ENCODE results near the gene ANKRD37. TPM values are rescaled to one million over a fixed set of nuclear protein-coding genes. Genes with fewer than 3 reads are reported as not detected.
A peak's percentile ranks its signal among the peaks of the same experiment; 100 is the strongest.

Gene ANKRD37
- total RNA-seq, 1 experiment from 2014 or later = 3.6 TPM

DNA sequence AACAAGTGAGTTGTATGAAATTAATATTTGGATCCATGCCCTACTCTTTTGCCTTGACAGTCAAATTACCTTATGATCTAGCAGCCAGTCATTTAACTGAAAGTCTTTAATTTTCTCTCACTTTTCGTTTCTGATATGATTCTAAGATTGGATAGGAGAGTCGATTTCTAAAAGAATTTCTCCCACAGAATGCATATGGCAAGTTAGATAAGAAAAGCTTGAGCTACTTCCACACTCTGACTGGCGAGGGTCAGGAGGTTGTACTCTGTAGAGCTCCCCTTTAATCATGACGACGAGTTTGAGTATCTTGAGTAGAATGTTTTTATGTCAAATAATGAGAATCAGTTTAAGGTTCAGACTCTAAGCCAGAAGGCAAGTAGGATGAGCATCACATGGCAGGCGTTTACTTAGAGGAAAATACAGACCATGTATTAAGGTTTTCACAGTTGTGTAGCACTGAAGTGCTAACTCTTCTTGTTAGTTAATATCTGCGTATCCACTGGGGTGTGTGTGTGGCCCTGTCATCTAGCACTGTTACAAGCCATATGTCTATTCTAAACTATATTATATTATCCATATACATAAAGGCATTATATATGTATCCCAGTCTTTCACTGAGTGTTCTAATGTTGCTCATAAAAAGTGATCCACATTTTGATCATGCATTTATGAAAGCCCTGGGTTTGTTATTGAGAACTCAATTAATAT is 38.8 kb upstream of the ANKRD37 start:
- Histone ChIP-seq H3K4me3 (ENCODE audit: low read depth, low read length) (no peak overlapping the region), H3K9me3 (no peaks in the 10 kb centered on the region), H3K4me1 (peaks cover 6% of the 10 kb centered on the region; the same call in 1 of the 2 replicates), H3K36me3 (ENCODE audit: control insufficient read depth, insufficient read depth, low read length) (no peaks in the 10 kb centered on the region), H3K27me3 (replicated peaks; ENCODE audit: control insufficient read depth, insufficient read depth, low read length) (no peaks in the 10 kb centered on the region)
- no peak for DNase-seq
- H3K4me3 Mint-ChIP-seq (ENCODE audit: unreplicated experiment) = no peak overlapping the region
- ChIA-PET POLR2A (no interaction called here), CTCF (interaction anchor here (0.5 kb wide), 1 partner anchor 88 kb away, joined by 3 read pairs; no protein-coding TSS in a partner anchor)
- H3K4me1 Mint-ChIP-seq (ENCODE audit: low read depth, unreplicated experiment) = no peaks in the 10 kb centered on the region
- BruUV-seq (replicated peaks) = no TSS peak
- H3K36me3 Mint-ChIP-seq (ENCODE audit: insufficient read depth, unreplicated experiment) = no peaks in the 10 kb centered on the region
- H3K9me3 Mint-ChIP-seq (ENCODE audit: unreplicated experiment) = no peaks in the 10 kb centered on the region
- no peak overlapping the region for H3K27ac Mint-ChIP-seq (ENCODE audit: unreplicated experiment)
- no peaks in the 10 kb centered on the region for H3K27me3 Mint-ChIP-seq (ENCODE audit: insufficient read depth, unreplicated experiment)
- intact Hi-C loops (cut with micrococcal nuclease; ENCODE audit: unreplicated experiment) = no loop called here
- TF ChIP-seq, protein P1, sequence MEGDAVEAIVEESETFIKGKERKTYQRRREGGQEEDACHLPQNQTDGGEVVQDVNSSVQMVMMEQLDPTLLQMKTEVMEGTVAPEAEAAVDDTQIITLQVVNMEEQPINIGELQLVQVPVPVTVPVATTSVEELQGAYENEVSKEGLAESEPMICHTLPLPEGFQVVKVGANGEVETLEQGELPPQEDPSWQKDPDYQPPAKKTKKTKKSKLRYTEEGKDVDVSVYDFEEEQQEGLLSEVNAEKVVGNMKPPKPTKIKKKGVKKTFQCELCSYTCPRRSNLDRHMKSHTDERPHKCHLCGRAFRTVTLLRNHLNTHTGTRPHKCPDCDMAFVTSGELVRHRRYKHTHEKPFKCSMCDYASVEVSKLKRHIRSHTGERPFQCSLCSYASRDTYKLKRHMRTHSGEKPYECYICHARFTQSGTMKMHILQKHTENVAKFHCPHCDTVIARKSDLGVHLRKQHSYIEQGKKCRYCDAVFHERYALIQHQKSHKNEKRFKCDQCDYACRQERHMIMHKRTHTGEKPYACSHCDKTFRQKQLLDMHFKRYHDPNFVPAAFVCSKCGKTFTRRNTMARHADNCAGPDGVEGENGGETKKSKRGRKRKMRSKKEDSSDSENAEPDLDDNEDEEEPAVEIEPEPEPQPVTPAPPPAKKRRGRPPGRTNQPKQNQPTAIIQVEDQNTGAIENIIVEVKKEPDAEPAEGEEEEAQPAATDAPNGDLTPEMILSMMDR (IDR thresholded peaks at IDR 0.05; ENCODE audit: insufficient read depth in 1 of 2, low read depth in 1 of 2, low read length in 1 of 2, severe bottlenecking in 1 of 2, unreplicated experiment in 1 of 2) = no peak

DNA sequence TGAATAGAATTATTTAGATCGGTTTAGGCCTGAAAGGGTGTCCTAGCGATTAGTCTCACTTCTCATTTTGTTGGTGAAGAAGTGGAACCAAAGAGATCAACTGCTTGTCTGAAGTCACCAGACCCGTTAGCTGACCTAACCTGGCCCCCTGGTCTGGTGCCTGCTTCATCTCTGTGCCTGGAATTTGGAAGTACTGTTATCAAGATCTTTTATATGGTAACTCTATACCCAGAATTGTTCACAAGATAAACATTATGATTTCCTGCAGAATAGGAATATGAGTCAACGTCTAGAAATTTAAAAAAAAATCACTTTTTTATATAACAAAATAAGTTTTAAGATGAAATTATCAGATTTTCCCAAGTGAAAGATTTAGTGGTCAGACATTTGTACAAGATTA is 38.1 kb upstream of the ANKRD37 start:
- Histone ChIP-seq H3K27me3 (replicated peaks; ENCODE audit: control insufficient read depth, insufficient read depth, low read length) (no peaks in the 10 kb centered on the region), H3K9me3 (no peaks in the 10 kb centered on the region), H3K36me3 (ENCODE audit: control insufficient read depth, insufficient read depth, low read length) (no peaks in the 10 kb centered on the region), H3K4me1 (peaks cover 6% of the 10 kb centered on the region; the same call in 1 of the 2 replicates), H3K4me3 (ENCODE audit: low read depth, low read length) (no peak overlapping the region)
- no peaks in the 10 kb centered on the region for H3K9me3 Mint-ChIP-seq (ENCODE audit: unreplicated experiment)
- no TSS peak for BruUV-seq (replicated peaks)
- POLR2A ChIA-PET = no interaction called here
- no peaks in the 10 kb centered on the region for H3K4me1 Mint-ChIP-seq (ENCODE audit: low read depth, unreplicated experiment)
- TF ChIP-seq, protein P1 (IDR thresholded peaks at IDR 0.05; ENCODE audit: insufficient read depth in 1 of 2, low read depth in 1 of 2, low read length in 1 of 2, severe bottlenecking in 1 of 2, unreplicated experiment in 1 of 2) = no peak
- DNase-seq = no peak
- CTCF ChIA-PET = no interaction called here
- no peaks in the 10 kb centered on the region for H3K27me3 Mint-ChIP-seq (ENCODE audit: insufficient read depth, unreplicated experiment)
- H3K36me3 Mint-ChIP-seq (ENCODE audit: insufficient read depth, unreplicated experiment) = no peaks in the 10 kb centered on the region
- no peak overlapping the region for H3K4me3 Mint-ChIP-seq (ENCODE audit: unreplicated experiment)
- no peak overlapping the region for H3K27ac Mint-ChIP-seq (ENCODE audit: unreplicated experiment)
- intact Hi-C loops (cut with micrococcal nuclease; ENCODE audit: unreplicated experiment) = no loop called here

DNA sequence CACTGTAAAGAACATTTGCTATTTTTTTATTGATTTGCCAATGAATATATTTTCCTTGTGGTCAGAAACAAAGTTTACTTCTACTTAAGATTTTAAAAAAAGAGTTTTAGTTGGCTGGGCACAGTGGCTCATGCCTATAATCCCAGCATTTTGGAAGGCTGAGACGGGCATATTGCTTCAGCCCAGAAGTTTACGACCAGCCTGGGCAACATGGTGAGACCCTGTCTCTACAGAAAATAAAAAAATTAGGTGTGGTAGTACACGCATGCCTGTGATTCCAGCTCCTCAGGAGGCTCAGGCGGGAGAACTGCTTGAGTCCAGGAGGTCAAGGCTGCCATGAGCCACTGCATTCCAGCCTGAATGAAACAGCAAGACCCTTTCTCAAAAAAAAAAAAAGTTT is 37.7 kb upstream of the ANKRD37 start:
- Mint-ChIP-seq H3K4me1 (ENCODE audit: low read depth, unreplicated experiment) (no peaks in the 10 kb centered on the region), H3K27me3 (ENCODE audit: insufficient read depth, unreplicated experiment) (no peaks in the 10 kb centered on the region), H3K9me3 (ENCODE audit: unreplicated experiment) (no peaks in the 10 kb centered on the region), H3K4me3 (ENCODE audit: unreplicated experiment) (no peak overlapping the region), H3K36me3 (ENCODE audit: insufficient read depth, unreplicated experiment) (no peaks in the 10 kb centered on the region), H3K27ac (ENCODE audit: unreplicated experiment) (no peak overlapping the region)
- DNase-seq = peak; percentile 5 to 62
- TF ChIP-seq, protein P1 (IDR thresholded peaks at IDR 0.05; ENCODE audit: insufficient read depth in 1 of 2, low read depth in 1 of 2, low read length in 1 of 2, severe bottlenecking in 1 of 2, unreplicated experiment in 1 of 2) = no peak
- Histone ChIP-seq H3K9me3 (no peaks in the 10 kb centered on the region), H3K4me3 (ENCODE audit: low read depth, low read length) (no peak overlapping the region), H3K4me1 (peaks cover 6% of the 10 kb centered on the region; the same call in 1 of the 2 replicates), H3K27me3 (replicated peaks; ENCODE audit: control insufficient read depth, insufficient read depth, low read length) (no peaks in the 10 kb centered on the region), H3K36me3 (ENCODE audit: control insufficient read depth, insufficient read depth, low read length) (no peaks in the 10 kb centered on the region)
- ChIA-PET CTCF (no interaction called here), POLR2A (no interaction called here)
- intact Hi-C loops (cut with micrococcal nuclease; ENCODE audit: unreplicated experiment) = no loop called here
- BruUV-seq (replicated peaks) = no TSS peak
